K562 (cell line): Measurements from ENCODE around the gene RABGAP1L. TPM values are rescaled to one million over a fixed set of nuclear protein-coding genes. Genes with fewer than 3 reads are reported as not detected.

Experiments
- ADNP ChIP-seq: fragments of 200-800 bp; sonication (Bioruptor generic); IDR thresholded peaks from 2 replicates; pipeline ENCODE4 v1.6.1; 2016; ENCODE audit warnings: missing genetic modification characterization, missing compliant biosample characterization
- BRF2 ChIP-seq: IDR thresholded peaks from 3 replicates; pipeline ENCODE4 v1.6.1; 2011; ENCODE audit warnings: borderline replicate concordance, mild to moderate bottlenecking; ENCODE audit not compliant: insufficient read length, insufficient read depth
- CBX1 ChIP-seq: sonication (generic); IDR thresholded peaks from 2 replicates; pipeline ENCODE4 v1.6.1; 2016; ENCODE audit warnings: antibody characterized with exemption, low read depth, mild to moderate bottlenecking
- HDAC1 ChIP-seq, 2 experiments: fragments of 450-650 bp; IDR thresholded peaks; 2 replicates each; pipeline ENCODE4 v1.6.1; 2016 to 2017; ENCODE audit warnings: inconsistent platforms in 1 of 2, mild to moderate bottlenecking in 1 of 2, moderate library complexity in 1 of 2
- KDM1A ChIP-seq, 2 experiments: fragments of 450-650 bp; IDR thresholded peaks; 2 replicates each; pipeline ENCODE4 v1.6.1; 2016; ENCODE audit warnings: mild to moderate bottlenecking in 2 of 2
- NCOA4 ChIP-seq: fragments of 450-650 bp; IDR thresholded peaks from 2 replicates; pipeline ENCODE4 v1.6.1; 2018; ENCODE audit warnings: mild to moderate bottlenecking; ENCODE audit not compliant: partially characterized antibody
- NFYB ChIP-seq: IDR thresholded peaks from 2 replicates; pipeline ENCODE4 v1.6.1; 2011; ENCODE audit warnings: mild to moderate bottlenecking, moderate library complexity; ENCODE audit not compliant: insufficient read length; ENCODE audit errors: extremely low read depth
- POLR3A ChIP-seq: IDR thresholded peaks from 2 replicates; pipeline ENCODE4 v1.6.1; 2011; ENCODE audit warnings: borderline replicate concordance, mild to moderate bottlenecking, moderate library complexity; ENCODE audit not compliant: insufficient read length, insufficient read depth; ENCODE audit errors: extremely low read depth
- PTRF ChIP-seq: fragments of 450-650 bp; IDR thresholded peaks from 2 replicates; pipeline ENCODE4 v1.6.1; 2016; ENCODE audit warnings: mild to moderate bottlenecking, missing genetic modification characterization, missing compliant biosample characterization
- RFX7 ChIP-seq: fragments of 250-450 bp; sonication (Bioruptor Pico); IDR thresholded peaks from 2 replicates; pipeline ENCODE4 v1.5.1; 2021; ENCODE audit warnings: mild to moderate bottlenecking
- SRSF1 ChIP-seq: fragments of 200-400 bp; formaldehyde crosslinking; IDR thresholded peaks from 2 replicates; pipeline ENCODE4 v1.6.1; 2017; ENCODE audit warnings: mild to moderate bottlenecking, low read depth, low read length, moderate library complexity
- ZNF699 ChIP-seq: fragments of 250-450 bp; sonication (Bioruptor Pico); IDR thresholded peaks from 2 replicates; pipeline ENCODE4 v1.8.0; 2021; ENCODE audit warnings: mild to moderate bottlenecking, moderate library complexity; ENCODE audit not compliant: insufficient replicate concordance
- polyA plus RNA-seq, 8 experiments: library from polyadenylated mRNA; depleted of rRNA in 4 of 8; stranded (reverse) in 5 of 8; unstranded in 3 of 8; fragments of >200 nt; fragmentation: Nextera tagmentation in 2 of 8; fragmentation: Illumina TruSeq in 1 of 8; extraction: Ambion mirVana in 2 of 8; extraction: Trizol in 1 of 8; gene quantifications; 2 replicates each; pipeline versions ENCODE4 v1.2.1 to v1.2.3, GENCODE V29; 2011 to 2014; ENCODE audit warnings: inconsistent platforms in 1 of 8, missing spikeins in 1 of 8
- total RNA-seq, 7 experiments: library from RNA; depleted of rRNA in 6 of 7; stranded (reverse); fragments of >200 nt in 6 of 7; fragmentation: Illumina TruSeq in 2 of 7; extraction: Trizol in 2 of 7; gene quantifications; 2 replicates each; pipeline versions ENCODE4 v1.2.1 to v1.2.3, GENCODE V29; 2011 to 2021; ENCODE audit warnings: low replicate concordance in 1 of 7
- TF ChIP-seq, protein P1 (sequence below): sonication (generic); formaldehyde crosslinking; IDR thresholded peaks from 2 replicates; pipeline ENCODE4 v1.8.0; 2022; ENCODE audit warnings: missing genetic modification reagents, mild to moderate bottlenecking, borderline replicate concordance
- TF ChIP-seq, protein P2 (sequence below): fragments of 450-650 bp; IDR thresholded peaks from 2 replicates; pipeline ENCODE4 v1.6.1; 2016

Gene RABGAP1L
- total and polyA plus RNA-seq, 9 of the 15 experiments (the other 6 are each of a cell fraction or from before 2014, with no cell fraction given) = 16.5 to 44.9 (median 26.7) TPM

DNA sequence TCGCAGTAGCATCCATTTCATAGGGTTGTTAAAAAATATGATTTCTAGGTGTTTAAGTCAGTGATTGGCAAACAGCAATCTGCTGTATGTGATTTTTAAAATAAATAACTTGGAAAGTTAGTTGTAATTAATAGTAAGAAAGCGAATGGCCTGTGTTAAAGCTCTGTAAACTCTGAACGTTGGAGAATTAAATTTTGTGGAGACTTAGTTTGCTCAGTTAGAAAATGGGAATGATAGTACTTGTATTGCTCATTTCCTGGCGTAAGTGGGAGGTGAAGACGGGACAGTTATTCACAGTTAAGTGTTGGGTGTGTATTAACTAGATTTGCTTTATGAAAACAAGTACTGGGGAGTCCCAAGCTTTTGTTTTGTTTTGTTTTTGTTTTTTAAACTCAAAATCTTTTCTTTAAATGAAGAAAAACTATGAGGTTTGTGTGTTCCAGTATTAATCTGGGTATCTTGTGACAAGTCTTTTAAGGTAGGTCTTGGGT, 841.4 kb downstream of the RABGAP1L start (continued):
- TF ChIP-seq BRF2 (no peak), KDM1A (IDR thresholded peaks at IDR 0.05) (peak in 1 of 2 experiments; percentile 56; a peak in 2 of 4 replicates), NFYB (no peak), ZNF699 (no peak), PTRF (tag) (no peak), POLR3A (no peak), CBX1 (no peak), RFX7 (CRISPR knock-in tag) (no peak), HDAC1 (IDR thresholded peaks at IDR 0.05) (no peak), ADNP (peak; percentile 81), SRSF1 (no peak), NCOA4 (no peak)
- TF ChIP-seq, protein P1, sequence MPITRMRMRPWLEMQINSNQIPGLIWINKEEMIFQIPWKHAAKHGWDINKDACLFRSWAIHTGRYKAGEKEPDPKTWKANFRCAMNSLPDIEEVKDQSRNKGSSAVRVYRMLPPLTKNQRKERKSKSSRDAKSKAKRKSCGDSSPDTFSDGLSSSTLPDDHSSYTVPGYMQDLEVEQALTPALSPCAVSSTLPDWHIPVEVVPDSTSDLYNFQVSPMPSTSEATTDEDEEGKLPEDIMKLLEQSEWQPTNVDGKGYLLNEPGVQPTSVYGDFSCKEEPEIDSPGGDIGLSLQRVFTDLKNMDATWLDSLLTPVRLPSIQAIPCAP = no peak
- TF ChIP-seq, protein P2, sequence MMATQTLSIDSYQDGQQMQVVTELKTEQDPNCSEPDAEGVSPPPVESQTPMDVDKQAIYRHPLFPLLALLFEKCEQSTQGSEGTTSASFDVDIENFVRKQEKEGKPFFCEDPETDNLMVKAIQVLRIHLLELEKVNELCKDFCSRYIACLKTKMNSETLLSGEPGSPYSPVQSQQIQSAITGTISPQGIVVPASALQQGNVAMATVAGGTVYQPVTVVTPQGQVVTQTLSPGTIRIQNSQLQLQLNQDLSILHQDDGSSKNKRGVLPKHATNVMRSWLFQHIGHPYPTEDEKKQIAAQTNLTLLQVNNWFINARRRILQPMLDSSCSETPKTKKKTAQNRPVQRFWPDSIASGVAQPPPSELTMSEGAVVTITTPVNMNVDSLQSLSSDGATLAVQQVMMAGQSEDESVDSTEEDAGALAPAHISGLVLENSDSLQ = no peak
- TF ChIP-seq, all 486 proteins: peak for 11
